ENCODE data around the gene AVPR2.

Gene AVPR2

GRCh38 chrX:153954558-153955227 is 50.2 kb downstream of the AVPR2 start:
- no peak for TF ChIP-seq CTCF (IDR thresholded peaks at IDR 0.05; ENCODE audit: low read depth, low read length)
- DNase-seq (ENCODE audit: low read depth, low spot score), result no peak
- in situ Hi-C loops (cut with HindIII; ENCODE audit: low sequenced_read_pairs), result no loop called here
- no peak overlapping the region for H3K4me3 ChIP-seq (ENCODE audit: low read depth, low read length)

- H3K4me3 ChIP-seq (ENCODE audit: low read depth, low read length), result no peak overlapping the region
- in situ Hi-C loops (cut with HindIII; ENCODE audit: low sequenced_read_pairs), result no loop called here
- no peak for DNase-seq (ENCODE audit: low read depth, low spot score)
- no peak for TF ChIP-seq CTCF (IDR thresholded peaks at IDR 0.05; ENCODE audit: low read depth, low read length)
Measured at GRCh38 chrX:153955228-153955732, 50.8 kb downstream of the AVPR2 start.

GRCh38 chrX:153956044-153956907 is 51.8 kb downstream of the AVPR2 start:
- DNase-seq (ENCODE audit: low read depth, low spot score), result no peak
- in situ Hi-C loops (cut with HindIII; ENCODE audit: low sequenced_read_pairs), result no loop called here
- no peak for TF ChIP-seq CTCF (IDR thresholded peaks at IDR 0.05; ENCODE audit: low read depth, low read length)
- no peak overlapping the region for H3K4me3 ChIP-seq (ENCODE audit: low read depth, low read length)

Measured in astrocyte of the spinal cord (primary cell).